Ramos (cell line): ENCODE results near the gene ERG.

Experiments used
- in situ Hi-C: fragments of 300-500 bp; cut with MboI; formaldehyde crosslinking; loops from one replicate; pipeline ENCODE4 v1.14.3; 2022; ENCODE audit warnings: low sequenced_read_pairs; ENCODE audit not compliant: unreplicated experiment

ERG gene

GRCh38 chr21:38440746-38441145, 57.5 kb downstream of the ERG start:
- in situ Hi-C loops: no loop called here

DNA sequence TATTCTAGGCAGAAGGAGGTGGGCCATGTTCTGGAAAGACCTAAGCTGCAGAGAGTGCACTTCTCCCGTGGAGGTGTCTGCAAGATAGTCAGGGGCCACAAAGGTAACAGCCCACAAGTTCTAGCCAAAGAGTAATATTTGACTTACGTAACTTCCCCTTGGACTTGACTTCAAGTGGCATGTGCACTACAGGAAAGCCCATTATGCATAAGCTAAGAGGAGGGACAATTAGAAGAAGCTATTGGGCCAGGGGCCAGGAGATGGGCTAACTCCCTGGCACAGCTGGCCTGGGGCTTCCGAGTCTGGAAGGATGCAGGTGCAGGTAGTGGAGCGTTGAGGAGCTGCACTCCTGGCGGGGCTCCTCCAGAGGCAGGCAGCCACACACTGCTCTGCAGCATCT, 58.3 kb downstream of the ERG start:
- in situ Hi-C loops: no loop called here

GRCh38 chr21:38439426-38439825, 58.9 kb downstream of the ERG start:
- in situ Hi-C loops: no loop called here

DNA sequence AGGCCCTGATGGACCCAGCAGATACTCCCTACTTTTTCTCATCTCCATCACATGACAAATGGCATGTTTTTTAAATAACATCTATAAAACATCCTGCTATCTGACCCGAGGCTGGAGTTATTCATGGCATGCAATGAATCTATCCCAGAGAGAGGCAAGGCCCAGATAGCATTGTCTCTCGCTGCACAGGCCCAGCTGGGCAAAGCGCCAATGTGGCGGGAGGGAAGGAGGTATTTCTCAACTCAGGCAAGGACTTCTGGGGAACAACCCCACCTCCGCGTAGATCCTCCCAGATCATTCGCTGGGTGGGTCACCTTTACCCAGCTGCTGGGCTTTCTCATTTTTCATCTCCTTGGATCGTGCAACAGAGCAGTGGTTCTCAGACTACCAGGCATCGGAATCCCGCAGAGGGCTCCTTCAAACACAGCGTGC, 59.8 kb downstream of the ERG start:
- in situ Hi-C loops: no loop called here

DNA sequence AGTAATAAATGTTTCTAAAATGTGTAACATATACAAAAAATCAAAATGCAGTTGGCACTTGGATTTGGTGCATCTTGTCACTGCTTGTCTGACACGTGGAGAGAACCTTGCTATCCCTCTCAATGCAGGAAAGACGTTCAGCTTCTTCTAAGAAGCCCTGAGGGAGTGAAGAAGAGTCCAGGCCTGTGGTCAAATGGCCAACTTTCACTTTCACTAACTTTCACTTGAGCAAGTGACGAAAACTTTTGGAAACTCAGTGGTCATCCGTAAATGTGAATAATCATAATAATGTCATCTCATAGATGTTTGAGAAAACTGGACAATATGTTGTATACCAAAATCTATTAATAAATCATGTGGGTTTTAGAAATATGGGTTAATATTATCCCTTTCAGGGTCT, 61.9 kb downstream of the ERG start:
- in situ Hi-C loops: no loop called here

DNA sequence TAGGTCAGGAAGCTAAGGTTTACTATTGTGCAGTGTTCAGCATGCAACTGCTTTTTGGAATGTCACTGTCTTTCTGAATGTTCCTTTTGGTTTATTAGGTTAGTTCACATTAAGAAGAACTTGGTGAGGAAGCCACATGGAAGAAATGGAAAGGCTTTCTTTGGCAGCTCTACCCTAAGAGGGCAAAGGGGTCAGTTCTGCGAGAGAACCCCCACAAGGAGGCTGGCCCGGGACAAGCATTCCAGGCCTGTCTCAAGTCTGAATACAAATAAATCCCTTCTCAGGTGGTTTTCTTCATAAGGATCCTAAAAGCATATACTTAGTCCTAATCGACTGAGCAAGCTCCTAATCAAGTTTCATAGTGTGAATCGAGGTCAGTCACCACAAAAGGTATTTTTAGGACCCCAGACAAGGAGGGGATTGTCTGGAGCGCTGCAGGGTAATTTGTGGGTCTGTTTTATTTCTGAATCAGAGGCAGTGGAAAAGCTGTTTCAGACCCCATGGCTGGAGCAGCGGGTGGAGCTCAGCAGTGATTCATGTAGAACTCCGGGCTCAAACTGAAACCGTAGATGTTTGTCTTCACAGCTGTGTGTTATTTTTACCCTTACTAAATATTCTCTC, 63.3 kb downstream of the ERG start:
- in situ Hi-C loops: no loop called here

- in situ Hi-C loops: no loop called here
Measured at GRCh38 chr21:38433471-38433870, 64.8 kb downstream of the ERG start.

GRCh38 chr21:38430401-38430984, 67.8 kb downstream of the ERG start:
- in situ Hi-C loops: no loop called here

DNA sequence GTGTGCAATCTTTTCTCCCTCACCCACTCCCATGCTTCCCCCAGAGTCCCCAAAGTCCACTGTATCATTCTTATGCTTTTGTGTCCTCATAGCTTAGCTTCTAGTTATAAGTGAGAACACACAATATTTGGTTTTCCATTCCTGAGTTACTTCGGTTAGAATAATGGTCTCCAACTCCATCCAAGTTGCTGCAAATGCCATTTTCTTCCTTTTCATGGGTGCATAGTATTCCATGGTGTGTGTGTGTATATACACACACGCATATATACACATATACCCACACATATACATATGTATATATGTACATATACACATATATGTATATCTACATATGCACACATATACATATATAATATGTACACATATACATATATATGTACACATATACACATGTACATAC, 69.3 kb downstream of the ERG start:
- in situ Hi-C loops: no loop called here

DNA sequence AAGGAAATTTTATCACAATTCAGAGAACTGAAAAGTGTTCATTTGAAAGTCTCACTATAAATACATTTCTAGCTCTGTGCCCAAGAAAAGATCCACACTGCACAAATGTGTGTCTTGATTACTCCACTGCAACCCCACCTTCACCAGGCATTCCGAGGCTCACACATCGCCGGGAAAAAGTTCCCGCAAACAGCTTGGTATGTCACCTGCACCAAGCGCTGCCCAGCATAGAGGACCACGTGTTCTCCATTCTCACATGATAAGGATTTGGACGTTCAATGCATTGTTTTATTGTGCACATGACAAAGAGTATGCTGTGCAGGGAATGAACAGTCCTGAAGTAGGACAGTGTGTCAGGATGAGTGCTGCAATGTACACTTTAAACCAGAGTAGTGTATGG, 70.1 kb downstream of the ERG start:
- in situ Hi-C loops: no loop called here

DNA sequence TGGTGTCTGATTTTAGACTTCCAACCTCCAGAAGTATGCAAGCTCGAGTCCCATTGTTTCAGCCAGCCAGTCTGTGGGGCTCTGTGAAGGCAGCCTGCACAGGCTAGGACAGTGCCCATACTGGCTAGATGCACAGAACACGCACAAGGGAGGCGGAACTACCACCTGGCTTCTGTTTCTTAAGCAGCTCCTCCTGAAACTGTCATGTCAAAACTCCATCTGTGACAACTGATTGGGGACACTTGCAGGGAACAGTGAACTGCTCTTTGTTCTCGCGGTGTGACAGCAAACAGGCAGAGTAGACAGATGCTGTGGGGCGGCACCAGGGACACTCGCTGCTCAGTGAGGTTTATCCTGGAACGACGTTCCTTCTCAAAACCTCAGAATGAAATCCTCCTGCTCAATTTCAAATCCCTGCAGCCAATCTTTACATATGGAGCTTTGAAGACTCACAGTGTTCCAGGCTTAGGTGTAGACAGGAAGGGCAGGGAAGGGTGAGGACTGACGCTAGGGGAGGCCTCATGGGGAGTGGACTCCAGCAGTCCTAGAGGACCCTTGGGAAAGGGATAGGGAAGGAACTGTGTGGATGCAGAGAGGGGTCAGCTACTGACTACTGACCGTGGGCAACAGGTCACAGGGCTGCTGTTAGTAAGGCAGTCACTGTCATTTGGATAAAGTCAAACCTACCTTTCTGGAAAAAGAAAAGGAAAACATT, 73.8 kb downstream of the ERG start:
- in situ Hi-C loops: no loop called here

- in situ Hi-C loops: no loop called here
Measured at GRCh38 chr21:38422082-38422481, 76.2 kb downstream of the ERG start.

DNA sequence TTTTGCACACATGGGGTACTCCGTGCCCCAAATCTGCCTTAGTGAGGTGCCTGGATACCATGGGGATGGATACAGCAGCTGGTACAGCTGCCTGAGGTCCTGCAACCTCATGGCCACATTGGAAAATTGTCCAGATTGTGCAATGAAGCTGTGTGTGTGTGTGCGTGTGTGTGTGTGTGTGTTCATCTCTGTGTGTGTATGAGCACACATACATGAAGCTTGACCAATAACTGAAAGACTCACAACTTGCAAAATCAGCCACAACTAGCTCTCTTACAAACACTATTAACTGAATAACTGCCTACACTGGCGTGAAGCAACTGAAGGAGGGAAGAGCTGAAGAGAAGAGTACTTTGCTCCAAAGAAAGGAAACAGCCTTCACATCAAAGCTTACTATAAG, 78.1 kb downstream of the ERG start:
- in situ Hi-C loops: no loop called here

DNA sequence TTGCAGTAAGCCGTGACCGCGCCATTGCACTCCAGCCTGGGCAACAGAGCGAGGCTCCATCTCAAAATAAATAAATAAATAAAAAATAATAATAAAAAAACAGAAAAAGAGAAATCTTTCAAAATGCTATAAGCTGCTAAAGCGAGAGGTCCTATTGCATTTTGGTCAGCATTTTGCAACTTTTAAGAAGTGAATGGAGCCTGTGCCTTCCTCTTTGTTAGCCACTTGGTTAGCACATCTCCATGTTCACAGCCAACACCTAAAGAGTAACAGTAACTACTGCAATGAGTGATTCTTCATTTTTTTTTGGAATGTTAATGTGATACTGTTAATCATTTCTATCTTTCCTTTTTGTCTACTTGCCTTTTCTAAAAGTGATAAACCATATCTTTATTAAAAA, 80.6 kb downstream of the ERG start:
- in situ Hi-C loops: no loop called here

DNA sequence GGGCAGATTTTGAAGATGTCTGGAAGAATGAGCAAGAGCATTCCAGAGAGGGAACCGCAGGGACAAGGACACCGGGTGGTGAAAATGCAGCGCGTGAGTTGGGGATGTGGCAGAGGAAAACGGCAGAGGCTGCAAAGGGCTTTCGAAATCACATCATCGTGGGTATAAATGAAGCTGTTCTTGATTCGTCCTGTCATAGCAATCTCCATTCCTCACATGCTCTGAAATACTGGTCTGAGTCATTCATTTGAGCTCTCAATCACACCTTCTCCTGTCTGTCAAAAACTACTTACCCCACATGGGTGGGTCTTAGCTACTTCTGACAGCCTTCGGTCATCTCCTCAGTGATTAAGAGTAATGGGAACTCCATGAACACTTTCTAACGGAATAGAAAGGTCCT, 81.5 kb downstream of the ERG start:
- in situ Hi-C loops: no loop called here

- in situ Hi-C loops: no loop called here
Measured at GRCh38 chr21:38413958-38414548, 84.2 kb downstream of the ERG start.

DNA sequence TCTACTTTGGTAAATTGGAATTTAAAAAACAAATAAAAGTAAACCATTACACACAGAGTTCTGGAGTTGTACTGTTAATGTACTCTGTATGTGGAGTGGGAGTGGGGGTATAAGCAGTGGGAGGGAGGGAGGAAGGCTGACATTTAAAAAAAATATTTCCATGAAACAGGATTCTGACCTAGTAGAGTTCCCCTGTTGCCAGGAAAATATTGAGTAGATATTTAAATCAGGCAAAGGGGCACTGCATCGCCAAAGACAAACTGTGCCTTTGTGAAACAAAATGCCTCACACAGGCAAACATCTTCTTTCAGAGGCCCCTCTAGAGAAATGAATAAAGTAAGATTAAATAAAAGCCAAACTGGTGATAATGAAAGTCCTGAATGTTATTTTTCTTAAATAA, 87.8 kb downstream of the ERG start:
- in situ Hi-C loops: no loop called here

- in situ Hi-C loops: no loop called here
Measured at GRCh38 chr21:38409907-38410306, 88.4 kb downstream of the ERG start.

DNA sequence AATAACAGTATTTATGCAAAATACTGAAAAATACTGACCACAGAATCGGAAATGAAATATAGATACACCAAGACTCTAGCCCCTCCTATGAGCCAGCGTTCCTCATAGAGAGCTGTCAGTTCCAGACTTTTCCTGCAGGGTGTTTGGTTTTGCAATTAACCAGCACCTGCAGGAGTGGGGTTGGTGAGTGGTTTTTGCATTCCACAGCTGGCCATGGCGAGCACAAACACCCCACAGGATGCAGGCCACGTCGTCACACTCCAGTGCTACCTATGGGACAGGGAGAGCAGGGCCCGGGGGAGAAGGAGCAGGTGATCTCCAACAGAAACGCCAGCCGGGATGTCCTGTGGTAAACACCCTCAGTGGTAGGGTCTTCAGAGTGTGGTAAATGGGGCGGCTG, 94.1 kb downstream of the ERG start:
- in situ Hi-C loops: no loop called here

DNA sequence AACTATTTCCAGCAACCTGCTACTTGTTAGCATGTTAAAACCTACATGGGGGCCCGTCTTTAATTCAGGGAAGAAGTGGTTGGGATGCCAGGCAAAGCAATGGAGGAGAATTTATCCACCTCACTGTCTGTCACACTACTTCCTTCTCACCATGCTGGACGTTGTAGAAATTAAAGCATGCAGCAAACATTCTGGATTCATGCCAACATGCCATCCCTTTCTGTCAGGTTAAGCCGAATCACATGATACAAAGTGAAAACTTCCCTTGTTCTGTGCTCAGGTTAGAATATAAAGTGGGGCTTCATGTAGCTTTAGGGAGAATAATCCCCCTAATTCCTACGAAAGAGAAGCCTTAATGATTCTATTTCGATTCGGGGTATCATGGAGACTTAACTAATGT, 95.5 kb downstream of the ERG start:
- in situ Hi-C loops: no loop called here

DNA sequence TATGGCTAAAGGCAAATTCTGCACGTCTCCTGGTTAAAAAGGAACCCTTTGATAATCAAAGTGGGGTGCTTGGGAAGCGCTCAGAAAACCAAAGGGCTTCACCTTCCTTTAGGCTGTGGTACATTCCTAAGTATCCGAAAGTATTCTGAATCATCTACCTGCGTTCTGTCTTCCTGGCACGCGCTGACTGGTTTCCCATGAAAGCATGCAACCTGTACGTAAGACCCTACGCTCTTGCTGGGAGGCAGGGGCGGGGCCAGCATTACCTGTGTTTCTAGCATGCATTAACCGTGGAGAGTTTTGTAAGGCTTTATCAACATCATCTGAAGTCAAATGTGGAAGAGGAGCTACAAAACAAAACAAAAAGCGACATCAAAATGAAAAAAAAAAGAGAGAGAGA, 96.0 kb downstream of the ERG start:
- in situ Hi-C loops: no loop called here
